CD4-positive, alpha-beta T cell (primary cell): ENCODE data around the gene MITF. TPM values are rescaled to one million over a fixed set of nuclear protein-coding genes. Genes with fewer than 3 reads are reported as not detected.

Source experiments
- ATAC-seq: fragments of 200-7000 bp; cut with Tn5 transposase; one replicate; pipeline ENCODE4 v1.10.0; 2022; ENCODE audit warnings: mild to moderate bottlenecking; ENCODE audit not compliant: poor library complexity
- CTCF ChIA-PET: fragments of 350-600 bp; sonication (Branson Sonifier 250); formaldehyde crosslinking; loops from one replicate; lab custom pipeline; 2021; ENCODE audit warnings: antibody characterized with exemption, inconsistent platforms; lab: Charles Lee
- POLR2A ChIA-PET: fragments of 350-600 bp; sonication (Branson Sonifier 250); formaldehyde crosslinking; loops from one replicate; lab custom pipeline; 2021; ENCODE audit warnings: antibody characterized with exemption, inconsistent platforms; lab: Charles Lee
- DNase-seq, 14 experiments: peaks; one replicate each; pipeline ENCODE4 v3.0.0-alpha.2; 2013 to 2020; ENCODE audit warnings: mixed read lengths in 2 of 14
- H3K27ac ChIP-seq, 2 donors: one replicate each; pipeline versions ENCODE4 v1.5.1 to v1.7.0; 2013; ENCODE audit warnings: low read length in 2 of 2, low read depth in 1 of 2, mild to moderate bottlenecking in 1 of 2
- H3K27me3 ChIP-seq, 2 experiments: 1 replicate in 1 of 2; 2 replicates in 1 of 2; pipeline versions ENCODE4 v1.6.1 to v1.7.0; 2013; ENCODE audit warnings: low read length in 2 of 2, control low read depth in 1 of 2, mild to moderate bottlenecking in 1 of 2, moderate library complexity in 1 of 2; ENCODE audit not compliant: insufficient read depth in 2 of 2, control insufficient read depth in 1 of 2
- H3K36me3 ChIP-seq: one replicate; pipeline ENCODE4 v1.6.1; 2013; ENCODE audit warnings: low read length, control low read depth; ENCODE audit not compliant: insufficient read depth
- H3K4me1 ChIP-seq: one replicate; pipeline ENCODE4 v1.6.1; 2013; ENCODE audit warnings: low read length, control low read depth; ENCODE audit not compliant: insufficient read depth
- H3K4me3 ChIP-seq: one replicate; pipeline ENCODE4 v1.5.1; 2013; ENCODE audit warnings: mild to moderate bottlenecking, low read length, moderate library complexity
- H3K9me3 ChIP-seq, 2 experiments: 1 replicate in 1 of 2; 2 replicates in 1 of 2; pipeline versions ENCODE4 v1.6.1 to v1.7.0; 2013; ENCODE audit warnings: low read length in 2 of 2, mild to moderate bottlenecking in 2 of 2, control low read depth in 1 of 2, moderate library complexity in 1 of 2; ENCODE audit not compliant: control insufficient read depth in 1 of 2, insufficient read depth in 1 of 2
- H3K27ac Mint-ChIP-seq: one replicate; pipeline ENCODE4 v1.8.0; 2020; ENCODE audit warnings: mixed read lengths
- H3K27me3 Mint-ChIP-seq: one replicate; pipeline ENCODE4 v1.8.0; 2021; ENCODE audit warnings: mixed read lengths
- H3K36me3 Mint-ChIP-seq: one replicate; pipeline ENCODE4 v1.8.0; 2021; ENCODE audit warnings: low read depth, mixed read lengths
- H3K4me1 Mint-ChIP-seq: one replicate; pipeline ENCODE4 v1.8.0; 2021; ENCODE audit warnings: low read depth, mixed read lengths
- H3K4me3 Mint-ChIP-seq: one replicate; pipeline ENCODE4 v1.8.0; 2020; ENCODE audit warnings: mild to moderate bottlenecking, mixed read lengths
- H3K9me3 Mint-ChIP-seq: one replicate; pipeline ENCODE4 v1.8.0; 2020; ENCODE audit warnings: mixed read lengths
- intact Hi-C, 2 experiments: fragments of 100-400 bp; cut with DNase I in 1 of 2; cut with micrococcal nuclease in 1 of 2; formaldehyde crosslinking; loops; one replicate each; pipeline versions ENCODE4 v1.15.1 to v1.9.0; 2023 to 2025; cut with DNase I, micrococcal nuclease
- total RNA-seq, 174 experiments: library from RNA in 2 of 174; stranded (reverse) in 2 of 174; gene quantifications; one replicate each; pipeline ENCODE4 v1.2.3 and lab custom pipeline; 2021 to 2026
- TF ChIP-seq, protein P1 (sequence below): fragments of 200-600 bp; IDR thresholded peaks from one replicate; pipeline ENCODE4 v1.8.0; 2022; ENCODE audit warnings: antibody characterized with exemption, mild to moderate bottlenecking

The MITF gene
- total RNA-seq, 2 experiments from 2014 or later, result not detected

DNA sequence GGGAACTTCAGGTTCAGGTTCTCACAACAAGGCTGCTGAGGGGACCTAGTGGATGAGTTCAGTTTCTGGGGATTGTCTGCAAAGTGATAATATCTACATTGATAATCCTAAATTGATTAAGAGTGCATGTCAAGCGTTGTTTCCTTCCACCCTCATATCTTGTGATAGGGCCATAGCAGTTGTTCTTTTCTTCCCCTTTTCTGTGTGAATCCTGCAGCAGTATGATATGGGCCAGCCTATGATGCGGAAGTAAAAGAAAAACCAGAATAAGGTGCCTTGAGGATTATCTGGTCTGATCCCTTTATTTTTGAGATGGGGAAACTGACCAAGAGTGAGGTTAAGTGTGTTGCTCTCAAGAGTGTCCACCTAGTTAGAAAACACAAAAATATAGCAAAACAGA, 86.2 kb downstream of the MITF start:
- Histone ChIP-seq H3K4me1 (no peaks in the 10 kb centered on the region), H3K27me3 (no peaks in the 10 kb centered on the region), H3K9me3 (peaks cover 0 to 4% of the 10 kb centered on the region in 2 experiments), H3K36me3 (no peaks in the 10 kb centered on the region), H3K27ac (no peak overlapping the region), H3K4me3 (no peak overlapping the region)
- H3K4me1 Mint-ChIP-seq, result no peaks in the 10 kb centered on the region
- TF ChIP-seq, protein P1, sequence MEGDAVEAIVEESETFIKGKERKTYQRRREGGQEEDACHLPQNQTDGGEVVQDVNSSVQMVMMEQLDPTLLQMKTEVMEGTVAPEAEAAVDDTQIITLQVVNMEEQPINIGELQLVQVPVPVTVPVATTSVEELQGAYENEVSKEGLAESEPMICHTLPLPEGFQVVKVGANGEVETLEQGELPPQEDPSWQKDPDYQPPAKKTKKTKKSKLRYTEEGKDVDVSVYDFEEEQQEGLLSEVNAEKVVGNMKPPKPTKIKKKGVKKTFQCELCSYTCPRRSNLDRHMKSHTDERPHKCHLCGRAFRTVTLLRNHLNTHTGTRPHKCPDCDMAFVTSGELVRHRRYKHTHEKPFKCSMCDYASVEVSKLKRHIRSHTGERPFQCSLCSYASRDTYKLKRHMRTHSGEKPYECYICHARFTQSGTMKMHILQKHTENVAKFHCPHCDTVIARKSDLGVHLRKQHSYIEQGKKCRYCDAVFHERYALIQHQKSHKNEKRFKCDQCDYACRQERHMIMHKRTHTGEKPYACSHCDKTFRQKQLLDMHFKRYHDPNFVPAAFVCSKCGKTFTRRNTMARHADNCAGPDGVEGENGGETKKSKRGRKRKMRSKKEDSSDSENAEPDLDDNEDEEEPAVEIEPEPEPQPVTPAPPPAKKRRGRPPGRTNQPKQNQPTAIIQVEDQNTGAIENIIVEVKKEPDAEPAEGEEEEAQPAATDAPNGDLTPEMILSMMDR, result no peak
- no peak overlapping the region for H3K4me3 Mint-ChIP-seq
- ChIA-PET POLR2A (no interaction called here), CTCF (no interaction called here)
- H3K9me3 Mint-ChIP-seq, result peaks cover 5% of the 10 kb centered on the region
- H3K27me3 Mint-ChIP-seq, result no peaks in the 10 kb centered on the region
- no peak for DNase-seq
- no peak for ATAC-seq
- H3K27ac Mint-ChIP-seq, result no peak overlapping the region
- no peaks in the 10 kb centered on the region for H3K36me3 Mint-ChIP-seq
- intact Hi-C loops, result no loop called here

DNA sequence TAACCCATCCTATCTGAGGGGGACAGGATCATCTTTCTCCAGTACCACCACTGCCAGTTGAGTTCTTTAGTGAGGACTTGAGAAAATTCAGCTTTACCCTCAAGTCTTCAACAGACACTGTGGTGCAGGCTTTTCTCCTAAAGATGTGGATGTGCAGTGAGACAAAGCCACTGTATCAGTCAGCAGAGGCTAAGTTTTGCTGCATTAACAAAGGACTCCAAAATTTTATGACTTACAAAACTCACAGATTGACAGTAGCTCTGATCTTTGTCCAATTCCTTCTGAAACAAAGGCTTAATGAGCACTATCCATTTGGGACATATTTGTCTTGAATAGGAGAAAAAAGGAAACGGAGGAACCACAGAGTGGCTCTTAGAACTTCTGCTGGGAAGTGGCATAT, 87.9 kb downstream of the MITF start:
- no peak overlapping the region for H3K27ac Mint-ChIP-seq
- H3K27me3 Mint-ChIP-seq, result no peaks in the 10 kb centered on the region
- TF ChIP-seq, protein P1, result no peak
- ChIA-PET POLR2A (no interaction called here), CTCF (no interaction called here)
- Histone ChIP-seq H3K9me3 (peaks cover 0 to 4% of the 10 kb centered on the region in 2 experiments), H3K4me3 (no peak overlapping the region), H3K36me3 (no peaks in the 10 kb centered on the region), H3K27ac (no peak overlapping the region), H3K27me3 (no peaks in the 10 kb centered on the region), H3K4me1 (no peaks in the 10 kb centered on the region)
- peaks cover 5% of the 10 kb centered on the region for H3K9me3 Mint-ChIP-seq
- intact Hi-C loops, result no loop called here
- DNase-seq (no peak), ATAC-seq (no peak)
- H3K36me3 Mint-ChIP-seq, result no peaks in the 10 kb centered on the region
- H3K4me1 Mint-ChIP-seq, result no peaks in the 10 kb centered on the region
- no peak overlapping the region for H3K4me3 Mint-ChIP-seq

DNA sequence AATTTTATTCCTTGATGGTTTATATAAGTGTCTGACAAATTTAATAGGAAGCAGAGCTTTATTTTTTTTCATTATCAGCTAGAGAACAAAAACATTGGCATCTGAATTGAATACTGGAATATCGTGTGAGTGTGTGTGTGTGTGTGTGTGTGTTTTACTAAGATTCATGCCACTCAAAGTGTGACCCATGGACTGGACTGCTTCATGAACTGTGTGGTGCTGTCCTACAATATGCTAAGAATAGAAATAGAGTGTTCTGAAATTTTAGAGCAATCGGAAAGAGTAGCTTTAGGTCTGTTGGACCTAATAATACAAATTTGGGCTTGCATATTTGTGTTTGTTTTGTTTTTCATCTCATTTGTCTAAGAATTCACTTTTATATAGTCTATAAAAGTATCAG, 89.6 kb downstream of the MITF start:
- no peaks in the 10 kb centered on the region for H3K36me3 ChIP-seq
- no peak for DNase-seq
- TF ChIP-seq, protein P1, result no peak
- no peaks in the 10 kb centered on the region for H3K36me3 Mint-ChIP-seq
- no peak overlapping the region for H3K27ac ChIP-seq
- no peak for ATAC-seq
- no peak overlapping the region for H3K4me3 ChIP-seq
- ChIA-PET CTCF (no interaction called here), POLR2A (no interaction called here)
- no peaks in the 10 kb centered on the region for H3K4me1 ChIP-seq
- no peak overlapping the region for H3K27ac Mint-ChIP-seq
- H3K4me1 Mint-ChIP-seq, result no peaks in the 10 kb centered on the region
- no peaks in the 10 kb centered on the region for H3K27me3 ChIP-seq
- peaks cover 0 to 4% of the 10 kb centered on the region in 2 experiments for H3K9me3 ChIP-seq
- H3K4me3 Mint-ChIP-seq, result no peak overlapping the region
- H3K9me3 Mint-ChIP-seq, result peaks cover 8% of the 10 kb centered on the region
- no peaks in the 10 kb centered on the region for H3K27me3 Mint-ChIP-seq
- intact Hi-C loops, result no loop called here
